DND-41 (cell line): Measurements from ENCODE around the gene ACSF3.

Source experiments
- EZH2 ChIP-seq: IDR thresholded peaks from 3 replicates; pipeline ENCODE4 v1.6.1; 2012; ENCODE audit warnings: borderline replicate concordance, low read depth, mild to moderate bottlenecking, moderate library complexity, low read length, inconsistent platforms; ENCODE audit not compliant: severe bottlenecking
- TF ChIP-seq, protein P1 (sequence below): IDR thresholded peaks from 2 replicates; pipeline ENCODE4 v1.5.1; 2012; ENCODE audit warnings: borderline replicate concordance, low read length, moderate library complexity, mild to moderate bottlenecking; ENCODE audit not compliant: poor library complexity, severe bottlenecking; ENCODE audit errors: extremely low read depth

DNA sequence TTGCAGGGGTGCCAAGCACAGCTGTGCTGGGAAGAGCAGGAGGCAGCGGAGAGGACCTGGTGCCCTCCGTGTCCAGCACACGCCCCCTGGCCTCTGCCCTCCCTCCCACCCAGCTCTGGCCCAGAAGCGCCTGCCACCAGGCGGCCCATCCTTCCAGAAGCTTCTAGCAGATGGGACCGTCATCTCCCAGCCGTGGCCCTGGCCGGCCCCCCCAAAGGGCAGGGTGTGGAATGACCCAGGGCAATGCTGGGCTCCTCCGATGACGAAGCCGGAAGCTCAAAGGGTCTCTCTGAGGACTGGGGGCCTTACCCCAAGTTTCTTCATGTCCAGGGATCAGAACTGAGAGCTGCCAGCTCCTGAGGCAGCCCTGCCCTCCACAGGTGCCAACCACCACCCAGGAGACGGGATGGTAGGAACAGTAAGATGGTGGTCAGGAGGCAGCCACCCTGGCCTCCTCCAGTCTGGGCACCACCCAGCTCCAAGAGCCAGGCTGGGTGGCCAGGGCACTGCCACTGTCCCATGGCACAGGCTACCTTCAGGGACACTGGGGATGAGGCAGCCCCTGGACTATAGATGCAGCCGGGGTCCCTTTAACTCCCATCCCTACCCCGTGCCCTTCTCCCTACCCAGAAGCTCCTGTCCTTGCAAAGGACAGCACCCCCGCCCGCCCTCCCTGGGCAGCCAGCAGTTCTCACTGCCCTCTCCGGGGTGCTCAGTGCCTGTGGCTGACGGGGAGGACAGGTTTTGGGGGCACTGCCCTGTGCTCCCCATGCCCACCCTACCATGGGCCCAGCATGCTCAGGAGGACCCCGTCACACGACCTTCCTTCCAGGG lies 71.4 kb downstream of the ACSF3 start:
- TF ChIP-seq, protein P1, sequence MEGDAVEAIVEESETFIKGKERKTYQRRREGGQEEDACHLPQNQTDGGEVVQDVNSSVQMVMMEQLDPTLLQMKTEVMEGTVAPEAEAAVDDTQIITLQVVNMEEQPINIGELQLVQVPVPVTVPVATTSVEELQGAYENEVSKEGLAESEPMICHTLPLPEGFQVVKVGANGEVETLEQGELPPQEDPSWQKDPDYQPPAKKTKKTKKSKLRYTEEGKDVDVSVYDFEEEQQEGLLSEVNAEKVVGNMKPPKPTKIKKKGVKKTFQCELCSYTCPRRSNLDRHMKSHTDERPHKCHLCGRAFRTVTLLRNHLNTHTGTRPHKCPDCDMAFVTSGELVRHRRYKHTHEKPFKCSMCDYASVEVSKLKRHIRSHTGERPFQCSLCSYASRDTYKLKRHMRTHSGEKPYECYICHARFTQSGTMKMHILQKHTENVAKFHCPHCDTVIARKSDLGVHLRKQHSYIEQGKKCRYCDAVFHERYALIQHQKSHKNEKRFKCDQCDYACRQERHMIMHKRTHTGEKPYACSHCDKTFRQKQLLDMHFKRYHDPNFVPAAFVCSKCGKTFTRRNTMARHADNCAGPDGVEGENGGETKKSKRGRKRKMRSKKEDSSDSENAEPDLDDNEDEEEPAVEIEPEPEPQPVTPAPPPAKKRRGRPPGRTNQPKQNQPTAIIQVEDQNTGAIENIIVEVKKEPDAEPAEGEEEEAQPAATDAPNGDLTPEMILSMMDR: no peak
- TF ChIP-seq EZH2: no peak
